K562 (cell line): Measurements from ENCODE around the gene TMEM178A. TPM values are rescaled to one million over a fixed set of nuclear protein-coding genes. Genes with fewer than 3 reads are reported as not detected.

ENCODE experiments used
- ATAC-seq: fragments of 200-7000 bp; cut with Tn5 transposase; 3 replicates; pipeline ENCODE4 v1.9.1; 2020; ENCODE audit warnings: moderate library complexity
- BruUV-seq: library from RNA; stranded (reverse); fragments of 400-500 nt; replicated peaks from 2 replicates; lab custom pipeline; 2021; lab: Mats Ljungman, UMichigan
- CTCF ChIA-PET: fragments of 300-600 bp; formaldehyde crosslinking; extraction: SDS; loops from one replicate; lab custom pipeline; 2021; ENCODE audit warnings: low intra/inter-chr PET ratio; lab: Yijun Ruan, JAX
- POLR2A ChIA-PET: fragments of 300-600, 350-650 bp; sonication (Branson Sonifier 250); formaldehyde crosslinking; extraction: SDS; loops from one replicate; lab custom pipeline; 2021; ENCODE audit warnings: antibody characterized with exemption, inconsistent platforms; lab: Yijun Ruan, JAX
- DNase-seq, 4 experiments: peaks; one replicate each; pipeline versions ENCODE4 v3.0.0 to v3.0.0-alpha.2; 2011 to 2018; ENCODE audit warnings: low spot score in 3 of 4, mixed read lengths in 3 of 4; ENCODE audit errors: extremely low read depth in 1 of 4
- FAIRE-seq: peaks from 2 replicates; lab custom pipeline; 2011; peaks lifted over from hg19 to GRCh38; lab: Jason Lieb, UNC
- H2AFZ ChIP-seq: 2 replicates; pipeline ENCODE4 v1.6.0; 2011; ENCODE audit warnings: low read depth, low read length, control low read depth, inconsistent platforms
- H3K27ac ChIP-seq: fragments of 200-600 bp; 3 replicates; pipeline ENCODE4 v1.8.0; 2011; ENCODE audit warnings: low read depth, mild to moderate bottlenecking, control low read depth, inconsistent platforms, low read length, moderate library complexity, mixed read lengths; ENCODE audit errors: extremely low read depth
- H3K27me3 ChIP-seq, 2 experiments: fragments of 300-600 bp in 1 of 2; 2 replicates in 1 of 2; 3 replicates in 1 of 2; pipeline versions ENCODE4 v1.6.0 to v1.8.0; 2011; ENCODE audit warnings: inconsistent platforms in 2 of 2, low read length in 2 of 2, mild to moderate bottlenecking in 1 of 2, mixed read lengths in 1 of 2, moderate library complexity in 1 of 2; ENCODE audit not compliant: control insufficient read depth in 2 of 2, insufficient read depth in 2 of 2
- H3K36me3 ChIP-seq: fragments of 300-600 bp; 3 replicates; pipeline ENCODE4 v1.8.0; 2011; ENCODE audit warnings: mild to moderate bottlenecking, low read length, inconsistent platforms; ENCODE audit not compliant: control insufficient read depth, insufficient read depth
- H3K4me1 ChIP-seq, 2 experiments: fragments of 200-600 bp in 1 of 2; replicated peaks in 1 of 2; 2 replicates in 1 of 2; 3 replicates in 1 of 2; pipeline versions ENCODE4 v1.5.1 to v1.8.0; 2011; ENCODE audit warnings: inconsistent platforms in 2 of 2, low read length in 2 of 2, mild to moderate bottlenecking in 1 of 2, mixed read lengths in 1 of 2, moderate library complexity in 1 of 2; ENCODE audit not compliant: control insufficient read depth in 2 of 2, insufficient read depth in 2 of 2
- H3K4me2 ChIP-seq: 2 replicates; pipeline ENCODE4 v1.6.1; 2011; ENCODE audit warnings: low read length, control low read depth, inconsistent platforms, mixed read lengths; ENCODE audit not compliant: insufficient read depth
- H3K4me3 ChIP-seq: fragments of 200-600 bp; sonication (generic), shearing (Covaris generic); 2 replicates; pipeline ENCODE4 v1.5.1; 2016; ENCODE audit warnings: control low read depth, inconsistent platforms
- H3K79me2 ChIP-seq: fragments of 200-600 bp; 3 replicates; pipeline ENCODE4 v1.8.0; 2011; ENCODE audit warnings: low read length, inconsistent platforms; ENCODE audit not compliant: control insufficient read depth, insufficient read depth
- H3K9ac ChIP-seq, 2 experiments: 2 replicates each; pipeline versions ENCODE4 v1.6.0 to v1.6.1; 2011; ENCODE audit warnings: low read depth in 2 of 2, low read length in 2 of 2, control low read depth in 1 of 2, inconsistent platforms in 1 of 2, mild to moderate bottlenecking in 1 of 2, mixed read lengths in 1 of 2; ENCODE audit not compliant: insufficient read depth in 1 of 2
- H3K9me1 ChIP-seq: one replicate; pipeline ENCODE4 v1.6.0; 2011; ENCODE audit warnings: inconsistent platforms, mild to moderate bottlenecking, low read length, moderate library complexity; ENCODE audit not compliant: control insufficient read depth, insufficient read depth
- H3K9me3 ChIP-seq: replicated peaks from 2 replicates; pipeline ENCODE4 v1.5.1; 2011; ENCODE audit warnings: low read depth, low read length, inconsistent platforms; ENCODE audit not compliant: control insufficient read depth, insufficient read depth
- H4K20me1 ChIP-seq: replicated peaks from 2 replicates; pipeline ENCODE4 v1.6.1; 2011; ENCODE audit warnings: low read length, inconsistent platforms, mixed read lengths; ENCODE audit not compliant: control insufficient read depth, insufficient read depth
- EWSR1 ChIP-seq: fragments of 450-650 bp; IDR thresholded peaks from 2 replicates; pipeline ENCODE4 v1.6.1; 2018; ENCODE audit warnings: borderline replicate concordance, mild to moderate bottlenecking, low read depth, moderate library complexity; ENCODE audit not compliant: partially characterized antibody
- KDM5B ChIP-seq: fragments of 200-600 bp; sonication (generic); IDR thresholded peaks from 2 replicates; pipeline ENCODE4 v1.6.1; 2012; ENCODE audit warnings: low read depth, mild to moderate bottlenecking, moderate library complexity, low read length, control low read depth, inconsistent platforms; ENCODE audit not compliant: insufficient replicate concordance
- NFIC ChIP-seq: fragments of 450-650 bp; IDR thresholded peaks from 2 replicates; pipeline ENCODE4 v1.6.1; 2017; ENCODE audit warnings: mild to moderate bottlenecking, inconsistent platforms
- NR0B1 ChIP-seq: fragments of 450-650 bp; IDR thresholded peaks from one replicate; pipeline ENCODE4 v1.6.1; 2018; ENCODE audit warnings: mild to moderate bottlenecking, moderate library complexity; ENCODE audit not compliant: partially characterized antibody
- POLR2H ChIP-seq: IDR thresholded peaks from 2 replicates; pipeline ENCODE4 v1.6.1; 2016; ENCODE audit warnings: missing genetic modification characterization, low read depth, mild to moderate bottlenecking, control low read depth, missing compliant biosample characterization, moderate library complexity
- SREBF2 ChIP-seq: sonication (generic); formaldehyde crosslinking; IDR thresholded peaks from 2 replicates; pipeline ENCODE4 v1.4.0; 2020; ENCODE audit warnings: mild to moderate bottlenecking, missing genetic modification reagents
- TAF7 ChIP-seq: fragments of 450-650 bp; IDR thresholded peaks from 2 replicates; pipeline ENCODE4 v1.6.1; 2016; ENCODE audit warnings: missing genetic modification characterization, missing compliant biosample characterization
- TEAD1 ChIP-seq, 2 experiments: fragments of 450-650 bp in 1 of 2; sonication (generic) in 1 of 2; formaldehyde crosslinking; IDR thresholded peaks; 2 replicates each; pipeline versions ENCODE4 v1.4.0 to v1.8.0; 2020 to 2022; ENCODE audit warnings: mild to moderate bottlenecking in 2 of 2, missing genetic modification reagents in 1 of 2
- TOE1 ChIP-seq, 2 experiments: fragments of 450-650 bp in 1 of 2; sonication (generic) in 1 of 2; formaldehyde crosslinking in 1 of 2; IDR thresholded peaks; 2 replicates each; pipeline versions ENCODE4 v1.7.1 to v1.8.0; 2016 to 2022; ENCODE audit warnings: borderline replicate concordance in 2 of 2, mild to moderate bottlenecking in 2 of 2, antibody characterized with exemption in 1 of 2, inconsistent platforms in 1 of 2, low read depth in 1 of 2, missing genetic modification reagents in 1 of 2, moderate library complexity in 1 of 2
- TRIM28 ChIP-seq: fragments of 450-650 bp; IDR thresholded peaks from 2 replicates; pipeline ENCODE4 v1.6.1; 2017
- WGBS: fragments of 100-300 bp; shearing (Covaris generic); methylation state at CpG from one replicate; pipeline ENCODE4 v1.1.6; 2016; ENCODE audit warnings: low coverage, mixed read lengths; ENCODE audit not compliant: insufficient coverage; ENCODE audit errors: missing lambda C conversion rate; 5-methylcytosine and 5-hydroxymethylcytosine counted together
- in situ Hi-C: fragments of 300-500 bp; cut with MboI; formaldehyde crosslinking; loops from 4 replicates; pipeline ENCODE4 v1.15.0; 2018; ENCODE audit warnings: inconsistent platforms, mixed read lengths
- intact Hi-C: fragments of 100-400 bp; cut with micrococcal nuclease; formaldehyde crosslinking; loops from 2 replicates; pipeline ENCODE4 v1.14.2; 2022
- polyA plus RNA-seq, 8 experiments: library from polyadenylated mRNA; depleted of rRNA in 4 of 8; stranded (reverse) in 5 of 8; unstranded in 3 of 8; fragments of >200 nt; fragmentation: Nextera tagmentation in 2 of 8; fragmentation: Illumina TruSeq in 1 of 8; extraction: Ambion mirVana in 2 of 8; extraction: Trizol in 1 of 8; gene quantifications; 2 replicates each; pipeline versions ENCODE4 v1.2.1 to v1.2.3, GENCODE V29; 2011 to 2014; ENCODE audit warnings: inconsistent platforms in 1 of 8, missing spikeins in 1 of 8
- total RNA-seq, 7 experiments: library from RNA; depleted of rRNA in 6 of 7; stranded (reverse); fragments of >200 nt in 6 of 7; fragmentation: Illumina TruSeq in 2 of 7; extraction: Trizol in 2 of 7; gene quantifications; 2 replicates each; pipeline versions ENCODE4 v1.2.1 to v1.2.3, GENCODE V29; 2011 to 2021; ENCODE audit warnings: low replicate concordance in 1 of 7

Gene TMEM178A
- total and polyA plus RNA-seq, 9 of the 15 experiments (the other 6 are each of a cell fraction or from before 2014, with no cell fraction given) = 0.04 to 0.17 TPM; not detected in 7

DNA sequence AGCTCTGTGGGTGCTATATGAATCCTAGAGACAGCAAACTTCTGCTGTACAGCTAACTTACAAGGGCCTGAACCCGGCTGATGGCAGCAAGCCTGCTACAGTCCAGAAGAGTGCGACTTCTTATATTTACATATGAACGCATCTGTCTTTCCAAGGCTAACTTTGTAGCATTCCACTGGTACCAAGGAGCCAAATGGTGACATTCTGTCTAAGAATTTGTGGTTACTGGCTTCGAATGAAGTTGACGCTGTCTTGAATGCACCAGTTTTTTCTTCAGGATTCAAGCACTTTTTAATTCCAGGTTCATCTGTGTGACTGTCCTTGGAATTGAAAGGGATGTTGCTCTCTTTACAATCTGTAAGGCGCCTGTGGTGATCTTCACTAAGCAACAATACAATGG lies 70.9 kb downstream of the TMEM178A start:
- Histone ChIP-seq H3K4me1 (no peaks in the 10 kb centered on the region), H3K9me3 (no peaks in the 10 kb centered on the region), H3K4me3 (no peak overlapping the region), H3K27me3 (no peaks in the 10 kb centered on the region), H3K79me2 (peaks cover 16% of the 10 kb centered on the region; the same call in 2 of the 3 replicates), H3K27ac (no peak overlapping the region), H4K20me1 (peaks cover 4% of the 10 kb centered on the region; the same call in 1 of the 2 replicates), H3K9me1 (no peaks in the 10 kb centered on the region), H3K36me3 (peaks cover 83% of the 10 kb centered on the region), H2AFZ (no peak overlapping the region), H3K9ac (no peak overlapping the region), H3K4me2 (no peak overlapping the region)
- WGBS = 96% methylated on average over 6 of the region's 6 CpGs
- CTCF ChIA-PET = no interaction called here
- POLR2A ChIA-PET = no interaction called here
- no TSS peak for BruUV-seq
- DNase-seq = no peak
- TF ChIP-seq NFIC = no peak
- no peak for TF ChIP-seq TOE1 (IDR thresholded peaks at IDR 0.05; ENCODE audit: borderline replicate concordance)
- TF ChIP-seq TOE1 (CRISPR knock-in tag; IDR thresholded peaks at IDR 0.05; ENCODE audit: borderline replicate concordance, low read depth) = no peak
- no peak for TF ChIP-seq TAF7 (tag)
- no peak for TF ChIP-seq POLR2H
- TF ChIP-seq KDM5B = no peak
- TF ChIP-seq EWSR1 = no peak
- TF ChIP-seq SREBF2 (CRISPR knock-in tag) = no peak
- no peak for TF ChIP-seq NR0B1
- no peak for TF ChIP-seq TRIM28
- no peak for TF ChIP-seq TEAD1 (CRISPR knock-in tag; IDR thresholded peaks at IDR 0.05)
- ATAC-seq = no peak
- in situ Hi-C loops (no loop called here), intact Hi-C loops (no loop called here)
- FAIRE-seq = no peak
